ENCODE results near the gene CNTN4. TPM values are rescaled to one million over a fixed set of nuclear protein-coding genes. Genes with fewer than 3 reads are reported as not detected.

The CNTN4 gene
- total and polyA plus RNA-seq, 2 donors (not counting 3 experiments of a cell fraction or from before 2014, with no cell fraction given): not detected

DNA sequence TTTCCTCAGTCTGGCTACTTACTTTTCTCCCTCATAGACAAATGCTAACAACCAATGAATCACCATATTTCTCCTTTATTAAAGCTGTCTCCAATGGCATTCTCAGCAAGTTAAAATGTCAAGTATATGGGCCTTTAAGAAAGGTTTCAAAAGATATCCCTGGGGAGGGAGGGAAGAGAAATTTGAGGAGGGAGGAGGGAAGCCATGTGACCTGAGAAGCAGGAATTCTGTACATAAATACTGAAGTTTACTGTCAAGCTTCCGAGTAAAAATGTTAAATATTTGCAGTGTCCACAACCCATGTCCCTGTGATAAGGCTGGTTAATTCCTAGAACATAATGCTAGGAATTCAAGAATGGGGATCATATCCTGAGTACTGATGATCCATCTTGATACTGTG lies 175.9 kb downstream of the CNTN4 start:
- H3K4me2 ChIP-seq (ENCODE audit: insufficient read depth, low read length): no peak overlapping the region
- no peak overlapping the region for H3K9ac ChIP-seq (replicated peaks; ENCODE audit: extremely low read depth, insufficient read depth, low read length)
- no peak for TF ChIP-seq MYC (IDR thresholded peaks at IDR 0.05; ENCODE audit: low read depth, low read length)
- TF ChIP-seq, protein P1, sequence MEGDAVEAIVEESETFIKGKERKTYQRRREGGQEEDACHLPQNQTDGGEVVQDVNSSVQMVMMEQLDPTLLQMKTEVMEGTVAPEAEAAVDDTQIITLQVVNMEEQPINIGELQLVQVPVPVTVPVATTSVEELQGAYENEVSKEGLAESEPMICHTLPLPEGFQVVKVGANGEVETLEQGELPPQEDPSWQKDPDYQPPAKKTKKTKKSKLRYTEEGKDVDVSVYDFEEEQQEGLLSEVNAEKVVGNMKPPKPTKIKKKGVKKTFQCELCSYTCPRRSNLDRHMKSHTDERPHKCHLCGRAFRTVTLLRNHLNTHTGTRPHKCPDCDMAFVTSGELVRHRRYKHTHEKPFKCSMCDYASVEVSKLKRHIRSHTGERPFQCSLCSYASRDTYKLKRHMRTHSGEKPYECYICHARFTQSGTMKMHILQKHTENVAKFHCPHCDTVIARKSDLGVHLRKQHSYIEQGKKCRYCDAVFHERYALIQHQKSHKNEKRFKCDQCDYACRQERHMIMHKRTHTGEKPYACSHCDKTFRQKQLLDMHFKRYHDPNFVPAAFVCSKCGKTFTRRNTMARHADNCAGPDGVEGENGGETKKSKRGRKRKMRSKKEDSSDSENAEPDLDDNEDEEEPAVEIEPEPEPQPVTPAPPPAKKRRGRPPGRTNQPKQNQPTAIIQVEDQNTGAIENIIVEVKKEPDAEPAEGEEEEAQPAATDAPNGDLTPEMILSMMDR (IDR thresholded peaks at IDR 0.05; ENCODE audit: extremely low read depth in 1 of 2, insufficient read depth in 1 of 2, low read depth in 1 of 2, low read length in 2 of 2): no peak
- no peak for TF ChIP-seq FOS (IDR thresholded peaks at IDR 0.05; ENCODE audit: borderline replicate concordance, insufficient read depth, low read length)
- TF ChIP-seq POLR2A (IDR thresholded peaks at IDR 0.05; ENCODE audit: low read depth, low read length): no peak
- no peak for TF ChIP-seq JUN (IDR thresholded peaks at IDR 0.05; ENCODE audit: borderline replicate concordance, insufficient read depth, insufficient read length, low read depth)
- no peak for TF ChIP-seq GATA2 (IDR thresholded peaks at IDR 0.05; ENCODE audit: insufficient read depth, insufficient read length, low read depth, low read length)
- no peak for TF ChIP-seq POLR2AphosphoS5 (IDR thresholded peaks at IDR 0.05; ENCODE audit: insufficient read depth, low read depth, low read length)
- TF ChIP-seq, protein P2, sequence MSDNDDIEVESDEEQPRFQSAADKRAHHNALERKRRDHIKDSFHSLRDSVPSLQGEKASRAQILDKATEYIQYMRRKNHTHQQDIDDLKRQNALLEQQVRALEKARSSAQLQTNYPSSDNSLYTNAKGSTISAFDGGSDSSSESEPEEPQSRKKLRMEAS (IDR thresholded peaks at IDR 0.05; ENCODE audit: insufficient read depth, insufficient read length): no peak
- TF ChIP-seq EZH2 (IDR thresholded peaks at IDR 0.05; ENCODE audit: borderline replicate concordance, low read depth, low read length, severe bottlenecking): no peak
- H3K9me1 ChIP-seq (replicated peaks; ENCODE audit: control insufficient read depth, extremely low read depth, insufficient read depth, low read length): no peaks in the 10 kb centered on the region
- no peaks in the 10 kb centered on the region for H3K36me3 ChIP-seq (ENCODE audit: control insufficient read depth in 2 of 2, extremely low read depth in 1 of 2, insufficient read depth in 2 of 2, low read length in 2 of 2)
- dilution Hi-C loops (cut with MboI; ENCODE audit: extremely low pct_ligation_motif_present, low sequenced_read_pairs): no loop called here
- H3K9me3 ChIP-seq (replicated peaks; ENCODE audit: control insufficient read depth, insufficient read depth, low read length): peaks cover 2% of the 10 kb centered on the region
- no TSS peak for BruUV-seq (replicated peaks)
- intact Hi-C loops (cut with micrococcal nuclease): no loop called here
- ChIA-PET POLR2A (no interaction called here), CTCF (no interaction called here)
- H3K27ac ChIP-seq (ENCODE audit: insufficient read depth, low read depth, low read length): no peak overlapping the region
- H3K4me3 ChIP-seq (replicated peaks in 1 of 3; ENCODE audit: insufficient read depth in 1 of 3, low read depth in 1 of 3, low read length in 3 of 3): no peak overlapping the region
- no peaks in the 10 kb centered on the region for H3K27me3 ChIP-seq (ENCODE audit: control insufficient read depth in 2 of 2, insufficient read depth in 2 of 2, low read length in 2 of 2)
- H4K20me1 ChIP-seq (replicated peaks; ENCODE audit: control insufficient read depth, extremely low read depth, insufficient read depth, low read length): no peaks in the 10 kb centered on the region
- FAIRE-seq (no peak), DNase-seq (ENCODE audit: low read depth, low spot score) (no peak)
- no peaks in the 10 kb centered on the region for H3K4me1 ChIP-seq (ENCODE audit: control insufficient read depth, extremely low read depth, insufficient read depth, low read length)
- no peaks in the 10 kb centered on the region for H3K79me2 ChIP-seq (ENCODE audit: control insufficient read depth, insufficient read depth, low read length)
- no peak overlapping the region for H2AFZ ChIP-seq (ENCODE audit: low read depth, low read length)

All from endothelial cell of umbilical vein (primary cell).